GM04504 (cell line): Measurements from ENCODE around the gene SH3RF1.

ENCODE experiments used
- DNase-seq: peaks from one replicate; pipeline ENCODE4 v3.0.0-alpha.2; 2012; ENCODE audit warnings: low read depth

Gene SH3RF1

DNA sequence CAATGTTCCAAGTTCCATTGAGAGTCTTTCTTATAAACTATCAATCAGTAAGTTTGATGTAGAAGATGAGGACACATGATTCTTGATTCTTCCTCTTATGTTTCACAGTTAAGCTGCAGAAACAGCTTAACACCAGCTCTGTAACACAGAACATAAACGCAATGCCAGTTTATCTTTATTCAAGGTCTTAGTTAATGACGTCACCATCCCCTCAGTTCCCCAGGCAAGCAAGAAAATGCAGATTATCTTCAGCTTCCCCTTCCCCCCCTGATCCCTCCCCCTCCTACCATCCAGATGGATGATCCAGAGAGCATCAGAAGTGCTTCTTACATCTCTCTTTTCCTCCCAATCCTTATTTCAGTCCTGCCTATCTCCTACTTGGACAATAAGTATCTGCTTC is 4.4 kb upstream of the SH3RF1 start:
- no peak for DNase-seq

DNA sequence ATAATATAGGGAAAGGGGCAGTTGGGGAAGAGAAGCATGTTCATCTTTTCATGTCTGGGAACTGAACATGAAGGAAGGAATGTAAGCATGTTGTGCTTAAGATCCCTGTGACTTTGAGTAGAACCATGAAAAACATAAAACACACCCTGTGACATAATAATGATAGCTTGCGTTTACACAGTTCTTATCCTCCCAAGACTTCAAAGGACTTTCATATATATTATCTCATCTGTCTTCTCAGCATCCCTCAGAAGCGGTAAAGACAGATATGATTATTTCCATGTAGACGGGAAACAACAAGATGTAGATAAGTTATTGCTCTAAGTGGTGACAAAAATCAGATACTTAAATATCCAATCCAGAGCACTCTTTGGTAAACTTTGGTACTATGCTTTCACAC is 3.3 kb upstream of the SH3RF1 start:
- no peak for DNase-seq

DNA sequence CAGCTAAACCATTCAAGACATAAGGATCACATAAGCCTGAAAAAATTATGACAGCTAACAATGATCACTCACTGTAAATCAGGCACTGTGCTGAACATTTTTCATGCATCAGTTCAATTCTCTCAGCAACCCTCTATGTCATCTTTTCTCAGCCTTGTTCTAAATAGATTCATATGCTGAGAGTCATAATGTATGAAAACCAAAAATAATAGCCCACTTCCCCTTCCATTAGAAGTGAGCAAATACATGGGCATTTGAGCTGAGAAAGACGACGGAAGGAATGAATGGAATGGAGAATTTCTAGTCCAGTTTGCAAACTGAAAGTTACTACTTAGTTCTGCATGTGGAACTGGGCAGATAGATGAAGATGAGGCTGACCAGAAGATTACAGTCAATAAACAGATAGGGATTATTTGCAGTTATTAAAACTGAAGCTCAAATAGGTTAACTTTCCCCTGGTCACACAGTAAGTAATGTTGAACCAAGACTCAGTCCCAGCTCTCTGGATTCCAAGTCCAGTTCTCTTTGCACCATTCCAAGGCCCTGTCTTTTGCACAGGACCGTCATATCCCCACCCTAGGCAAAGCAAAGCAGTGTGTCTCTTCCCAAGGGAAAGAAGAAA is 1.6 kb upstream of the SH3RF1 start:
- DNase-seq = peak; percentile 65

GRCh38 chr4:169271692-169272007 is 894 bp upstream of the SH3RF1 start:
- no peak for DNase-seq

GRCh38 chr4:169269916-169270809 is 593 bp downstream of the SH3RF1 start:
- no peak for DNase-seq

DNA sequence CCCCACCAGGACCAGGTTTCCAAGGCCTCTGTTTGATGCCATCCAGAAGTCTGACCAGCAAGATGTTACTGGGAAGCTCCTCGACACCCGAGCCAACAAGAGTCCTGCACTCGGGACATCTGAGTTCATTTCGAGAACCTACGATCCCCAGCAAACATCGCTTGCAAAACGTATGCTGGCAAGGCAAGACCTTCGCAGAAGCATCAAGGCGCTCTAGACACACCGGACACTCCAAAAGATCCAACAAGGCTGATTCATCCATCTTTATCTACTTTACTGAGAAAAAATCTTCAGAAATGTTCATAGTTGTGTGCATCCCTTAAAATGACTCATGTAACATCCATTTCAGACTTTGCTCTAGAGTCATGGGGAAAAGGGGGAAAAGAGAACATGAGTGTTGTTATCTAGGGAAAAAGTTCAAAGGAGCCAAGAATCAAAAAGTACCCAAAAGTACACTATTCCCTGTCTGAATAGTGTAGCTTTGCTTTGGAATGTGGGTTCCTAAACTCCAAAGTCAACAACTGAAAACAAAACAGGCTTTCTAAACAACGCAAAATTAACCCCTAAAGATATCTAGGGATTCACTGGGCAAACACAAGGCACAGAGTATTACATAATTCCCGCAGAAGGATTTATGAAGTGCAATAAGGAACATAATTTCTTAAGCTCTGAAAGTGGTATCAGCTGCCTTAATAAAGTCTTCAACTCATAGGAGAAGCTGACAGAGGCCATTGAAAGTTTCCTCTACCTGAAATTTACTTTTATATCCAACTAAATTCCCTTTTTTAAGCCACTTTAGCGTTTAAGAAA is 1.6 kb downstream of the SH3RF1 start:
- peak; percentile 61 for DNase-seq

DNA sequence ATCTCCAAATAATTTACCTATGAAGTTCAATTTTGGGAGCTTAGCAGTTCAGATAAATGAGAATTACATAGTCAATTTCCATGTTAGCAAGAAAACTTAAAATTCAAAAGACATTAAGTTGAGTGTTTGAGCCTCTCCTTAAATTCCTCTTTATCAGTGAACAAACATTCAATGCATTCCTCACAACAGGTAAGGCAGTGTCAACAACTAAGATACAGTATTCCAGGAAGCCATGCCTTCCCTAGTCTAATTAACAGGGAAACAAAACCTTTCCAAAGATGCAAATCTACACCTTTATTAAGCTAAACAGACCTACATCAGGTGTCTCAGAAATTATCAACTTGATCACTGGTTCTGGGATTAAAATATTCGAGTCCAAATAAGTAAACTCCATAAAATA is 3.7 kb downstream of the SH3RF1 start:
- DNase-seq = no peak

DNA sequence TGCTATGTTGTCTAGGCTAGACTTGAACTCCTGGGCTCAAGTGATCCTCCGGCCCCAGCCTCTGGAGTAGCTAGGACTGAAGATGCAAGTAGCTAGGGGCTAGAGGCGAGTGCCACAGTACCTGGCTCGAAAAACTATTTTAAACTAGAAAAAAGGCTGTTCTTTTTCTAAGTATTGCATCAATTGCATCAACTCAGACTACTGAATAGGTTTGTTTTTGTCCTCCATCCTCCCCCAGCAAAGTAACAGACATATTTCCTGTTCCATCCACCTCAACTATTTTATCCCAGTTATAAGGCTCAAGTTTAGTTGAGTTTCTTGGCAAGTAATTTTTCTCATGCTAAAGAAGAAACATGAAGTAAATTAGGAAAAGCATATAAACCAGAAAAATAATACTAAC is 4.1 kb downstream of the SH3RF1 start:
- DNase-seq = no peak

- DNase-seq = no peak
Measured at GRCh38 chr4:169266081-169266480, 4.7 kb downstream of the SH3RF1 start.

DNA sequence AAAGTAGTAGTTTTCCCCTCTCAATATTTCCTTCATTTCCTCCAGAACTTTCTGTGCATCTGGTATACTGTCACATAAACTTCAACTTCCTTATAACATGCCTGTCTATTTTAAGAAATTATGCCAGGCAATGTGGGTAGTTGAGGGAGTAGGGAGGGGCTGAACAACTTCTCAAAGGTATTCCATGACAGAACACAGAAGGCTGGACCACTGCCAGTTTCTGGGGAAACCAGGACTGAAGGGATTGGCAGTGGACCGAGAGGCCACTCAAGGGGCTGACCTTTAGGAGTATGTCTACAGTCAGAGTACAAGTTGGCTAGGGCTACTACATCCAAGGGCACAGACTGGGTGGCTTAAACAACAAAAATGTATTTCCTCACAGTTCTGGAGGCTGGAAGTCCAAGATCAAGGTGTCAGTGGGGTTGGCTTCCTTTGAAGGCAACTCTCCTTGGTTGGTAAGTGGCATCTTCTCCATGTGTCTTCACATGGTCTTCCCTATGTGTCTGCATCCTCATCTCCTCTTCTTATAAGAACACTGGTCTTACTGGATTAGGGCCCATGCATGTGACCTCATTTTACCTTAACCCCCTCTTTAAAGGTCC is 6.9 kb downstream of the SH3RF1 start:
- no peak for DNase-seq

- DNase-seq = no peak
Measured at GRCh38 chr4:169260217-169260866, 10.4 kb downstream of the SH3RF1 start.

DNA sequence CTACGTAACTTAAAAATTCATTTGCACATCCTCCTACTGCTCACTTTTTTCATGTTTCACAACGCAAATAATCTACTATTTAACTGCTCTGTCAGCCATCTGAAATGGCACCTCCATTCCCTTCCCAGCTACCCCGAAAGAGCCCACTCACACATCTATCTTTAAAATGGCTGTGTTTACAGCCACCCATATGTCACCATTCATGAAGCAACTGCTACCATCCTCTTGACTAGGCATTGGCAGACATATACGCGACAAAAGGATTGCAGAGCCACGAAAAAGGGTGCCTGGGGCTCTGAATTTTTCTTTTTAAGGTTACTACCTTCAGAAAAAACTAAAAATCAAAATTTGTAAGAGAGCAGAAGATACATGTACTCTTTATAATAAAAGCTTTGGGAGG is 11.5 kb downstream of the SH3RF1 start:
- no peak for DNase-seq

DNA sequence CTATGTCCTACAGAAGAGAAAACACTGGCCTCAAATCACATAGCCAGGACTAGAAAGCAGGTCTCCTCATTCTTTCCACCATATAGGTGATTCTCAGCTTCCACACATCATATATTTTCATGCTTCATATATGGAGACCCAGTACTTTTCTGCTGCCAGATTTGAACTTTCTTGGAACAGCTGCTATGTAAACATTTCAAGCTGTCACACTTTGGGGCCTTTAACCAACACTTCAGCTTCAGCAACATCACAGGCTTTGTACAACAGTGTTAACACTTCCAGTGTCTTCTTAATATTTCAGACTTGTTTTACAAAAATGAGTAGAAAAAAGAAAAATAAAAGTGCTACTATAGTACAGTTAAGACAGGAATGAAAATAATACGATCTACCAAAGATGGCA is 12.6 kb downstream of the SH3RF1 start:
- DNase-seq = no peak

GRCh38 chr4:169256856-169257761 is 13.6 kb downstream of the SH3RF1 start:
- no peak for DNase-seq

DNA sequence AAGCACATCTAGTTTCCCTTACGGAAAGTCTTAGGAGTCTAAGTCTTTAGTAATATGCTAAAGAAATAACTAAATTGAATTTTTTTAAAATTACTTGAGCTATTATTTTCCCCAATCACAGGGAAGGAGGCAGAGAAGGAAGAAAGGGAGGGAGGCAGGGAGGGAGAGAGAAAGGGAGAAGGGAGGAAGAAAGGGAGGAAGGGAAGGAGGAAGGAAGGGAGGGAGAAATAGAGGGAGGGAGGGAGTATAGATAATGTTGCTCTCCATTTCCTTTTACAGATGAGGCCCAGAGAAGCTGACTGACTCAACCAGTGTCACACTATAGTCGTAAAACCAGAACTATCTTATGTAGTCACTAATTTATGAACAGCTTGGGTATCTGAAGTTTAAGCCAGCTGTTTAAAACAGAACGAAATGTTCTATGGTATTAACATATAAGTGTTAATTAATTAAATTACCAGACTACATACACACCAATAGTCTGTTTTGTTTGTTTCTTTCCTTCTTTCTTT is 14.6 kb downstream of the SH3RF1 start:
- no peak for DNase-seq

GRCh38 chr4:169254546-169254983 is 16.2 kb downstream of the SH3RF1 start:
- peak; percentile 52 for DNase-seq

DNA sequence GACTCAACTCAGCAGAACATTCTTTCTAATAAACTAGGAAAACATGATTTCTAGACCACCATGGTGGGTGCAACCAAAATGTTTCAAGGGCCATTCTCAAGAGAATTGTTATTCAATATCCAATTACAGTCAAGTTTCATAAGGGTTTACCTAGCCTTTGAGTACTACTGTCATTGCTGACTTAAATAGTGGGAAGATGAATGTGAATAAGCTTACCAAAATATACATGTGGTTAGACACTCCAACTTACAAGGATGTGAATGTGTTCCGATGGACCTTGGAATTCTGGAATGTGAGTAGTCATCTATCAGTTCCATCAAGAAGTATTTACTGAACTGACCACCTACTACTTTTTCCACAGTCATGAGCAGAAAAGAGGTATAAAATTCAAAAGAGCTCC is 16.9 kb downstream of the SH3RF1 start:
- no peak for DNase-seq

DNA sequence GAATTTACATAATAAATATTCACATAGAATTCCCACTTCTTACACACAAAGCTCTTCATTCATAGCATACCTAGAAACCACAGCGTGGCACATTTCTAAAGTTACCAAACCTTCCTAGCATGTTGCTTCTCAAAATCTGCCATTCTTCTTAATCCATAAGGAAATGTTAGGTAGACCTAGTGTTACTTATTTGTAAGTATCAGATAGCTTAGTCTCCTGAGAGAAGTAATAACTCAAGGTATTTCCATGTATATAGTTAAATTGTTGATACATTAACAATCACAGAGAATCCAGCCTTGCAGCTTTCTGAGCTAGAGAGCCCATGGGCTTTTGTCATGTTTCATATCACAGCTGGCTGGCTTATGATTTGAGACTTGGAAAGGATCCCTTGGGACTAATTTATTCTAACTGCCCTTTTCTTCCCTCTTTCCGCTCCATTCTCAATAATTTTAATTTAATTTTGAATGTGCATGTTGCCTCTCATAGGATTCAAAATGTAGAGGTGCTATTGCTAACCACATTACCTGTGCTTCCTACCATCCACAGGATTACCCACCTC is 17.6 kb downstream of the SH3RF1 start:
- DNase-seq = no peak

- no peak for DNase-seq
Measured at GRCh38 chr4:169252339-169253112, 18.2 kb downstream of the SH3RF1 start.
